NCI-H345 (cell line): ENCODE results near the gene TRIM3.

Source experiments
- DNase-seq: peaks from one replicate; lab custom pipeline; 2025; lab: John Stamatoyannopoulos, UW

TRIM3 gene

DNA sequence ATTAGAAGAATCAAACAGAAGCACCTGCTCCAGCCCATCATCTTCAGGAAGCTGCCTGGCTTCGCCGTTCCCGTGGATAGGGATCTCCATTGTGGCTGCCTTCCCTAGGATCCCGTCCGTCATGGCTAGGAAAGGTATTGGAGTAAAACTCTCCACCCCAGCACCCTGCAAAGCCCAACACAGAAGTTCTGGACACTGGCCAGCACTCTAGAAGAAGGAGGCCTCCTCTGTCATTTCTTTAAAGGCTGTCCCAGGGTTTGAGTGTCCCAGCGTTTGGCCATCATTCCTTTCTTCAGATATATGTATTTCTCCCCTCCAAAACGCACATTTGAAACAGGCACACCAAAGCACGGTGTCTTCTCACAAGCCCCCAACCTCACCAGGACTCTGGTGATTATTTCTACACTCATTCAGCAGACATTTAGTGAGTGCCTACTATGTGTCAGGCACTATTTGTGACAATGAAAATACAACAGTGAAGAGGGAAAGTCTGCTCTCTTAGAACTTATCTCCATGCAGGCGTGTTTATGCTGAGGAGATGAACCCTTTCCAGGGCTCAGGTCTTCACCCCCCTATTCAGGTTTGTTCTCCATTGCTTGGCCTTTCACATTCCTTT is 6.7 kb upstream of the TRIM3 start:
- DNase-seq = no peak

GRCh38 chr11:6476571-6476970 is 2.8 kb upstream of the TRIM3 start:
- DNase-seq = no peak

DNA sequence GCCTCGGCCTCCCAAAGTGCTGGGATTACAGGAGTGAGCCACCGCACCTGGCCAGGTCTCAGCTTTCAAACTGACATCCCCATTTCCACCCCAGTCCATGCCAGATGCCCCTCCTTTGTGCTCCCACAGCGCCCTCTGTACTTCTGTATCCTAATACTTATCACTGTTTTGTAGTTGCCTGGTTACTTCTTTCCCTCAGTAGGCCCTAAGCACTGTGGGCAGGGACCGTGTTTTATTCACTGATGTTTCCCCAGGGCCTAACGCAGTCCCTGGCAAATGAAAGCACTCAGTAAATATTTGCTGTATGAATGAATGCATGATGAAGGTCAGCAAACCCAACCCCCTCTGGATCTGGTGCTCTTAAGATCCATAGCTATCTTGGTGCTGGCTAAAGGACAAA is 2.2 kb upstream of the TRIM3 start:
- peak; percentile 49 for DNase-seq

DNA sequence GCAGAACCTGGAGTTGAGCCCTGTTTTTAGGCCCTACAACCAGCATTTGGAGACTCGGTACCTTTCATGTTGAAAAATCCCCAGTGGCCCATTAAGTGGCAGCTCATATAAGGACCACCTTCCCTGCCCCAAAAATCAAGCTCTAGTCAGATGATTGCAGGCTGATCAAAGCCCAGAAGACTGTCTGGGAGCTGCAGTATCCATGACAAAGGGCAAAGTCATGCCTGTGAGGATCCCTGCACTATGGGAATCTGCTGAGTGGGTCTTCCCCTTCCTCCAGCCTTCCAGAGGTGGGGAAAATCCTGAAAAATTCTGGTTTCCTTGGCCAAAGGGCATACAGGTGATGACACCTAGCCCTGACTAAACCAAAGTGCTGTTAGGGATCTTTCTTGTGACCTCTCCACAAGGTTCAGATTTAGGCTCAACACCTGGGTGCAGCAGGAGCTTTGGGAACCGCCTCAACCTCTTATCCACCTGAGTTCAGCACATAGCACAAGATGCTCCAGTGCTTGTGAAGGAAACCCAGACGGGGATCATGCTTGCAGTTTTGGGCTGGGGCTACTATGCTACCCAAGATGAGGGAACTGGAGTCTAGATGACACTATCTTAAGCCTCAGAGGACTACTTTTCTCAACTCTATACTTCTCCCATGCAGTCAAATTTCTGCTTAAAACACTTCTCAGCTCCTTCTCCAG is 1.2 kb upstream of the TRIM3 start:
- DNase-seq = no peak

GRCh38 chr11:6474413-6474792 is 662 bp upstream of the TRIM3 start:
- no peak for DNase-seq

- DNase-seq = no peak
Measured at GRCh38 chr11:6472934-6473333, 807 bp downstream of the TRIM3 start.

DNA sequence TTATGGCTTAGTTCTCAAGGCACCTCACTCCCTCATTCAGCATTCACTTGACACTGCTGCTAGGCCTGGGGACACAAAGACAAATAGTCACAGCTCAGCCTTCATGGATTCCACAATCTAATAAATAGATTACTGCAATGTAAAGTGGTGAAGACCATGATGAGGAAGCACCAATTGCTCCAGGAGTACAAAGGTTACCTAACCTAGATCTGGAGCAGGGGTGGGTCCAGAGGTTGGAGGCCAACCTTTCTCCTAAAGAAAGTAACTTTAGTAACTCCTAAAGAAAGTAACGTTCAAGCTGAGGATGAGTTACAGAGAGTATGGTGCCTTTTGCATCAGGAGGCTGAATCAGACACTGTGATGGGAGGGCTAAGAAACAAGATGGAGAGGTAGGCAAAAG is 4.1 kb downstream of the TRIM3 start:
- no peak for DNase-seq

GRCh38 chr11:6468712-6469495 is 4.8 kb downstream of the TRIM3 start:
- DNase-seq = peak; percentile 61

- no peak for DNase-seq
Measured at GRCh38 chr11:6459099-6459450, 14.7 kb downstream of the TRIM3 start.

- no peak for DNase-seq
Measured at GRCh38 chr11:6458352-6459098, 15.2 kb downstream of the TRIM3 start.

DNA sequence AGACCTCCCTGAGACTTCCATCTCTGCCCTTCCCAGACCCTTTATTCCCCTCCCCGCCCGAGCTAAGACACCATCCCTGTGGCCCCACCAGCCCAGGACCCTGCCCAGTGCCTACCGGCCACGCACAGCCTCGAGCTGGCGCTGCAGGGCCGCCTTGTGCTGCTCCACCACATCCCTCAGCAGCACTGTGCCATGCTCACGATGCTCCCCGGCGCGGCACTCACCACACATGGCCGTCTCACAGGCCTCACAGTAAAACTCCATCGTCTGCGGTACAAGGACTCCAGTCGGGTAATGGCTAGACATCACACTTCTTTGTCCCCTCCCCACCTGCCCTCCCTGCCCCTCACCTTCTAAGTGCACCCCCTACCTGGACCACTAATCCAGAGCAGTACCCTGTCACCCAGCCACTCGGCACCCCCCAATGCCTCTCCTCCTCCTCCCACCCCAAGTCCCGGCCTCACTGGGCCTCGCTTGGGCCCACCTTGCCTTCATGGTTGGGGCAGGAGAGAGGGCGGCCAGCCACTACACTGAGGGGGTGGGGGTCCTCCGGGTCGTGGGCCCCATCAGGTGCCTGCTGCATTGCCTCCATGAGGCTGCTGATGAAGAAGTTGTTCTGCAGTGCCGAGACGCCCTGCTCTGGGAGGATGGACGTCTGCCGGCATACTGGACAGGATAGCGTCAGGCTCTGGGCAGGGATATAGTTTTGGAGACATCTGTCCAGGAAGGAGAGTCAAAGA is 16.0 kb downstream of the TRIM3 start:
- DNase-seq = no peak

DNA sequence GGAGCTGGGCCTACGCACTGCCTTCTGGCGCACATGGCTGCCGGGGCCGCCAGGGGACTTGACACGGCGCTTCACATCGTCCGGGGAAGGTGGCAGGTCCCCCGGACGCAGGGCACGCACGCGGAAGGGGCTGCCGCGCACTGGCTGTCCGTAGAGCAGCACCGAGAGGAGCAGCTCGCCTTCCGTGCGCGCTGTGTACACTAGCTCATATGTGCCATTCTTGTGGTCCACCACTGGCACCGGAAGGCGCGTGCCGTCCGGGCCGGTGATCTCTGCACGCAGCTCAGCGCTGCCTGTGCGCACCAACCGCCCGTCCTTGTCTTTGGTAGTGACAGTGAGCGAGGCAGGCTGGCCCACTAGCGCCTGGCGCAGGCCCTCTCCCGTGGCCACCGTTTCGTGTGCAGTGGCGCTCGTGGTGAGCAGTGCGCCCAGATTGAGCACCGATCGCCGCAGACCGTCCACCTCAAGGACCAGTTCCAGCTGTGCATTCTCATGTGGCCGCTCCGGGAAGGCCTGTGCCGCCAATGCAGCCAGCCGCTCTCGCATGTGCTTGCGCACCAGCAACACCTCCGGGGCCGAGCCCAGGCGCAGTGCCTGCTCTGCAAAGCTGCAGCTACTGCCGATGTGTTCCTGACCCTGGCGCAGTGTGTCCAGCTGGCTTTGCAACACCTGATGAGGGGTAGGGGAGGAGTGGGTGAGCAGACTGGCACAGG is 17.2 kb downstream of the TRIM3 start:
- no peak for DNase-seq

DNA sequence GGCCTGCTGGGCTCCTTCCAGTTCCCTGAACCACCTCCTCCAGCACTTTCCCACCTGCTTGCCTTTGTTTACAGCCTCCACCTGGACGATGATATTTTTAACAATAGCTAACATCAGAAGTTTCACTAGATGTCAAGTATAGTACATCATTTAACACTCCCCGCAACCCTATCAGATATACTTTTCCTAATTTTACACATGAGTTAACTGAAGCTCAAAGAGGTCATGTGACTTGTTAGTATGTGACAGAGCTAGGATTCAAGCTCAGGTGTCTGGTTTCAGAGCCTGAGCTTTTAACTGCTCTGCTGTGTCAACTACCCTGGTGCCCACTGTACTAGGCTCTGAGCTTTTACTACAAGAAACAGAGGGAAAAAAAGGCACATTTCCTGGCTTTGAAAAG is 18.7 kb downstream of the TRIM3 start:
- DNase-seq = peak; percentile 37

- DNase-seq = no peak
Measured at GRCh38 chr11:6453152-6453551, 20.6 kb downstream of the TRIM3 start.

DNA sequence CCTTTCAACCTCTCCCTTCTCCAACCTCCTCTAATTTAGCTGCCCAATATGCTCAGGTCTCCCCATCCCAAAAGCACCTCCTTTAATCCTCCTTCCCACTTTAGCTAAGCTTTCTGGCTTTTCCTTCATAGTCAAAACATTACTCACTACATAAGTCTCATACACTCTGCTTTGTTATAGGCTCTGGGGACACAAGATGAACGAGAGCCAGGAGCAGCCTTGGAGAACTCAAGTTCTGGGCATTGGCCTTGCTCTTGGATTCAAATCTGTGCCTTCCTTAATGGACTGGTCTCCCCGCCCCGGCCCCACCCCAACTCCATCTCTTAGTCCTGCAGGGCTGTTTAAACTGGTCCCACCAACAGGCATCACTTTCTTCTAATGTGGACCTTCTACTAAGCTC is 21.5 kb downstream of the TRIM3 start:
- no peak for DNase-seq

GRCh38 chr11:6448574-6448973 is 25.2 kb downstream of the TRIM3 start:
- no peak for DNase-seq

DNA sequence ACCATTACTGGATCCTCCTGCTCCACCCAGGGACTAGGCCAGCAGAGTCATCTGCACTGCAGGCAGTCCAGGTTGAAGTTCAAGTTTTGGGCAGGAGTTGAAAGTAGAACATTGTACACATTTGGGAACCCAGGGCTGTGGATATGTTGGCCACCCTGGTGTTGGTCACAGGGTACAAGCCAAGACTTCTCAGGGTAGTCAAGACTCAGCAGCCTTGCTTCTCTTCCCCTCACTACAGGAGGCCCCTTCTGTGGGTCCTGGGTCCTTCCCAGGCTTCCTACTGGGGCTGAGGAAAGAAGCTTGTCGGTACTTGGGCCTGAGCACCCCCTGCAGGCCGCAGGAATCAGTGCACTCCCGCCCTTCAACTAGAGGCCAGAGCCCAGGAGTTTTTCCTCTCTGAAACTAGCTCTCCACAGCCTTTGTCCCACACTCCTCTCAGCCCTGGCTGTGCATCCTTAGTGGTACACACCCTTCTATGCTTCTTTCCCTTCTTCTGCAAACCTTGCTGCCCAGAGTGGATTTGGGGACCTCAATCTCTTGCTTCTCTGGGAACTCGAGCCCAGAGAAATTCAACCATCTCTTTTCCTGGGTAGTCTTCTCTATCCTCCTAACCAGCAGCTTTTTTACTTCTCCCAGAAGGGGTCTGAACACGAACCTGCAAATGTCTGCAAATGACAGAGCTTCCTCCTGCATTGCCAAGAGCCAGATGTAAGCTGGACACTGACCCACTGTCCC is 30.3 kb downstream of the TRIM3 start:
- DNase-seq = peak; percentile 17

- DNase-seq = no peak
Measured at GRCh38 chr11:6442441-6442840, 31.3 kb downstream of the TRIM3 start.

DNA sequence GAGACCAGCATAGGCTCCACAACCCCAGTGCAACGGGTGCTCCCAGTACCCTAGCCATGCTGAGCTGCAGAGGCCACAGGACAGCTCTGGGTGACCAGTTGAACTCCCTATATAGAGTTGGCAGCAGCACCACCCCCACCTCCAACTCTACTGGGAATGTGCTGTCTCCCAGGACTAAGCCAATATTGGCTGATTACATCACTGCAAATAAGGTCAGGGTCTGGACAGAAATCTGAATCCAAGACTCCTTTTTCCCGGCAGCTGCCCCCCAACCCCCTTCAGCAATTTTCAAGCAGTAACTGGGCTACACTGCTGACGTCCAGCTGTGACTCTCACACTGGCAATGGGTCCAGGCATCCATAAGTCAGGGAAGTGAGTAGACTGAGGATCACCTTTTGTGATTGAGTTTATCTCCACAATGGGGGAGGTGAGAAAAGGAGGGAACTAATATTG is 32.8 kb downstream of the TRIM3 start, which contains the start of gene HPX:
Gene HPX, minus strand, starts transcription at position 82 of the 453 bp plus-strand sequence. Its CDS starts 24 bp downstream, at position 58.
- DNase-seq = no peak

- DNase-seq = peak; percentile 73
Measured at GRCh38 chr11:6438979-6439571, 34.7 kb downstream of the TRIM3 start.
